ENCODE measurements around the gene KCNF1.

DNA sequence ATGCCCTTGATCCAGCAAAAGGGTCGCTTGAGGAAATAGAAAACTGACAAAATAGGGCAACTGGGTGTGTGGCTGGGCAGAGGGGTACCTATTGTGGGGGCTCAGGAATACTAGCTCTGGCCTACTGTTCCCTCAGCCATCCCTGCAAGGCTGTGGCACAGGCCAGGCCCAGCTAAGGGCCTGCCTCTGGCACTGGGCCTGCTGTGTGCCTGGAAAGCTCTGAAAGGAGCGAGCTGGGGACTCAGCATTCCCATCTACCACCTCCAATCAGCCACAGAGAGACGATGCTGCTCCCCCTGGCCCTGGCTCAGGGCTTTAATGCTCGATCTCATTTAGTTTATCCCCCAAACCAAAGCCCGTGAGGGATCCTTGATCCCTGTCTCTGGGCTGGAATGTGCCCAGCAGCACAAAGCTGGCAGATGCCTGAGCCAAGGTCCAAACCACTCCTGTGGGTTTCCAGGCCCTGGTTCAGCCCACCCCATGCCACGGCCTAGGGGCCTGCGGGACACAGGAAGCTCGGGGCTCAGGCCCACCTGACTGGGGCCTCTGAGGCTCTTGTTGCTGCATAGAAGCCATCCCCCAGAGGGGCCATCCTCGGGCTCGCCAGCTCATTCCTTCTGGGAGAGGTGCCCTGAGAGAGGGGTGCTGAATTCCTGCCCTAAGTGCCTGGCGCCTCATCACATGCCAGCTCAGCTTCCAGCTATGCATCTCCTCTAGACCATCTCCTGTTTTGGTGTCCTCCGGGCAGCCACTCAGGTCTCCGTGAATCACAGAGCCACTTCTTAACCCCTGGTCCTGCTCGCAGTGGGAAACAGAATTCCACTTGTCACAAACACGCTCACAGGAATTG is 43.0 kb upstream of the KCNF1 start:
- TF ChIP-seq, protein P1, sequence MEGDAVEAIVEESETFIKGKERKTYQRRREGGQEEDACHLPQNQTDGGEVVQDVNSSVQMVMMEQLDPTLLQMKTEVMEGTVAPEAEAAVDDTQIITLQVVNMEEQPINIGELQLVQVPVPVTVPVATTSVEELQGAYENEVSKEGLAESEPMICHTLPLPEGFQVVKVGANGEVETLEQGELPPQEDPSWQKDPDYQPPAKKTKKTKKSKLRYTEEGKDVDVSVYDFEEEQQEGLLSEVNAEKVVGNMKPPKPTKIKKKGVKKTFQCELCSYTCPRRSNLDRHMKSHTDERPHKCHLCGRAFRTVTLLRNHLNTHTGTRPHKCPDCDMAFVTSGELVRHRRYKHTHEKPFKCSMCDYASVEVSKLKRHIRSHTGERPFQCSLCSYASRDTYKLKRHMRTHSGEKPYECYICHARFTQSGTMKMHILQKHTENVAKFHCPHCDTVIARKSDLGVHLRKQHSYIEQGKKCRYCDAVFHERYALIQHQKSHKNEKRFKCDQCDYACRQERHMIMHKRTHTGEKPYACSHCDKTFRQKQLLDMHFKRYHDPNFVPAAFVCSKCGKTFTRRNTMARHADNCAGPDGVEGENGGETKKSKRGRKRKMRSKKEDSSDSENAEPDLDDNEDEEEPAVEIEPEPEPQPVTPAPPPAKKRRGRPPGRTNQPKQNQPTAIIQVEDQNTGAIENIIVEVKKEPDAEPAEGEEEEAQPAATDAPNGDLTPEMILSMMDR (IDR thresholded peaks at IDR 0.05), result no peak
- TF ChIP-seq POLR2AphosphoS5 (IDR thresholded peaks at IDR 0.05), result no peak
